NCI-H128 (cell line): Measurements from ENCODE around the gene HHIPL1.
"Not testable (repeated sequence)": the region's sequence is repeated elsewhere in the genome, so short reads cannot be mapped to it uniquely, and the experiment has no call there.

Experiments used
- DNase-seq: peaks from one replicate; lab custom pipeline; 2025; ENCODE audit not compliant: unreplicated experiment; lab: John Stamatoyannopoulos, UW

The HHIPL1 gene

GRCh38 chr14:99632410-99633035 is 12.4 kb upstream of the HHIPL1 start:
- DNase-seq, result no peak

GRCh38 chr14:99633141-99633540 is 11.8 kb upstream of the HHIPL1 start:
- no peak for DNase-seq

- DNase-seq, result no peak
These were observed 11.0 kb upstream of the HHIPL1 start for GRCh38 chr14:99633918-99634317.

- DNase-seq, result no peak
These were observed 10.5 kb upstream of the HHIPL1 start for GRCh38 chr14:99634443-99634842.

- DNase-seq, result no peak
These were observed 9.8 kb upstream of the HHIPL1 start for GRCh38 chr14:99635116-99635515.

- DNase-seq, result no peak
These were observed 8.4 kb upstream of the HHIPL1 start for GRCh38 chr14:99636487-99636886.

GRCh38 chr14:99637624-99638023 is 7.3 kb upstream of the HHIPL1 start:
- DNase-seq, result no peak

- DNase-seq, result not testable (repeated sequence)
These were observed 2.2 kb upstream of the HHIPL1 start for GRCh38 chr14:99642771-99643170.

- DNase-seq, result no peak
These were observed 1.6 kb upstream of the HHIPL1 start for GRCh38 chr14:99643343-99643742.

- DNase-seq, result no peak
These were observed 818 bp upstream of the HHIPL1 start for GRCh38 chr14:99644035-99644587.

GRCh38 chr14:99645545-99646505 is 896 bp downstream of the HHIPL1 start:
- DNase-seq, result no peak

- no peak for DNase-seq
These were observed 2.5 kb downstream of the HHIPL1 start for GRCh38 chr14:99647411-99647810.

- DNase-seq, result no peak
These were observed 3.3 kb downstream of the HHIPL1 start for GRCh38 chr14:99648027-99648784.

- no peak for DNase-seq
These were observed 4.3 kb downstream of the HHIPL1 start for GRCh38 chr14:99649219-99649618.

- DNase-seq, result no peak
These were observed 4.7 kb downstream of the HHIPL1 start for GRCh38 chr14:99649643-99650042.

- DNase-seq, result no peak
These were observed 5.3 kb downstream of the HHIPL1 start for GRCh38 chr14:99650189-99650588.

GRCh38 chr14:99651953-99652746 is 7.2 kb downstream of the HHIPL1 start:
- DNase-seq, result no peak

GRCh38 chr14:99654235-99654985 is 9.5 kb downstream of the HHIPL1 start:
- no peak for DNase-seq

- DNase-seq, result no peak
These were observed 10.6 kb downstream of the HHIPL1 start for GRCh38 chr14:99655521-99655920.

- DNase-seq, result no peak
These were observed 11.2 kb downstream of the HHIPL1 start for GRCh38 chr14:99656171-99656570.
